IMR-90 (cell line): Measurements from ENCODE around the gene NDFIP2. TPM values are rescaled to one million over a fixed set of nuclear protein-coding genes. Genes with fewer than 3 reads are reported as not detected.
"Not testable (repeated sequence)": the region's sequence is repeated elsewhere in the genome, so short reads cannot be mapped to it uniquely, and the experiment has no call there.

Source experiments
- ATAC-seq: fragments of 200-7000 bp; cut with Tn5 transposase; 2 replicates; pipeline ENCODE4 v1.9.1; 2020; ENCODE audit warnings: low read depth, mild to moderate bottlenecking, moderate library complexity
- BruUV-seq: library from RNA; stranded (reverse); fragments of 400-500 nt; replicated peaks from 2 replicates; lab custom pipeline; 2021; lab: Mats Ljungman, UMichigan
- CTCF ChIA-PET: fragments of 300-600 bp; formaldehyde crosslinking; extraction: SDS; loops from one replicate; lab custom pipeline; 2021; ENCODE audit warnings: antibody characterized with exemption; lab: Yijun Ruan, JAX
- POLR2A ChIA-PET: fragments of 300-600 bp; sonication (Branson Sonifier 250); formaldehyde crosslinking; loops from one replicate; lab custom pipeline; 2022; ENCODE audit warnings: antibody characterized with exemption; ENCODE audit not compliant: unreplicated experiment; lab: Charles Lee
- DNase-seq: peaks from one replicate; pipeline ENCODE4 v3.0.0; 2013
- H2AFZ ChIP-seq: replicated peaks from 2 replicates; pipeline ENCODE3; 2013; ENCODE audit warnings: low read length, mild to moderate bottlenecking; ENCODE audit not compliant: poor library complexity
- H2AK5ac ChIP-seq: 2 replicates; pipeline ENCODE4 v1.6.1; 2013; ENCODE audit warnings: low read depth, low read length, inconsistent platforms
- H2AK9ac ChIP-seq: replicated peaks from 2 replicates; pipeline ENCODE3; 2013; ENCODE audit warnings: mild to moderate bottlenecking, low read depth, low read length, moderate library complexity; ENCODE audit not compliant: poor library complexity
- H2BK120ac ChIP-seq: 2 replicates; pipeline ENCODE4 v1.6.1; 2013; ENCODE audit warnings: low read depth, low read length, inconsistent platforms
- H2BK15ac ChIP-seq: 3 replicates; pipeline ENCODE4 v1.6.1; 2013; ENCODE audit warnings: low read depth, low read length, inconsistent platforms
- H2BK20ac ChIP-seq: 2 replicates; pipeline ENCODE4 v1.6.1; 2013; ENCODE audit warnings: low read depth, mild to moderate bottlenecking, inconsistent platforms, low read length, moderate library complexity
- H2BK5ac ChIP-seq: 2 replicates; pipeline ENCODE4 v1.6.1; 2013; ENCODE audit warnings: mild to moderate bottlenecking, low read depth, low read length, inconsistent platforms; ENCODE audit not compliant: poor library complexity, severe bottlenecking
- H3K14ac ChIP-seq: replicated peaks from 2 replicates; pipeline ENCODE4 v1.6.1; 2013; ENCODE audit warnings: low read depth, low read length, inconsistent platforms
- H3K18ac ChIP-seq: 2 replicates; pipeline ENCODE4 v1.6.1; 2013; ENCODE audit warnings: low read depth, low read length, control low read depth
- H3K23ac ChIP-seq: 2 replicates; pipeline ENCODE4 v1.6.1; 2013; ENCODE audit warnings: low read depth, low read length, inconsistent platforms
- H3K27ac ChIP-seq: 2 replicates; pipeline ENCODE4 v1.5.1; 2013; ENCODE audit warnings: mild to moderate bottlenecking, control low read depth, low read length; ENCODE audit not compliant: insufficient read depth
- H3K27me3 ChIP-seq: 2 replicates; pipeline ENCODE4 v1.6.1; 2013; ENCODE audit warnings: low read length; ENCODE audit not compliant: control insufficient read depth, insufficient read depth
- H3K36me3 ChIP-seq: 2 replicates; pipeline ENCODE4 v1.6.1; 2013; ENCODE audit warnings: low read length, mixed read lengths; ENCODE audit not compliant: control insufficient read depth, insufficient read depth
- H3K4ac ChIP-seq: 2 replicates; pipeline ENCODE4 v1.6.1; 2013; ENCODE audit warnings: low read depth, low read length, inconsistent platforms
- H3K4me1 ChIP-seq: 2 replicates; pipeline ENCODE4 v1.6.1; 2013; ENCODE audit warnings: low read length, mixed read lengths; ENCODE audit not compliant: control insufficient read depth, insufficient read depth
- H3K4me2 ChIP-seq: 2 replicates; pipeline ENCODE4 v1.6.1; 2013; ENCODE audit warnings: low read depth, mild to moderate bottlenecking, control low read depth, low read length, moderate library complexity
- H3K4me3 ChIP-seq: 2 replicates; pipeline ENCODE4 v1.5.1; 2013; ENCODE audit warnings: low read depth, mild to moderate bottlenecking, control low read depth, low read length, moderate library complexity; ENCODE audit not compliant: insufficient read depth
- H3K56ac ChIP-seq: 2 replicates; pipeline ENCODE4 v1.6.1; 2013; ENCODE audit warnings: low read length, inconsistent platforms; ENCODE audit not compliant: insufficient read depth; ENCODE audit errors: extremely low read depth
- H3K79me1 ChIP-seq, 2 experiments: 2 replicates each; pipeline ENCODE4 v1.6.1; 2013; ENCODE audit warnings: low read length in 2 of 2, inconsistent platforms in 1 of 2, low read depth in 1 of 2
- H3K9ac ChIP-seq: 2 replicates; pipeline ENCODE4 v1.6.1; 2013; ENCODE audit warnings: low read depth, low read length, control low read depth
- H3K9me1 ChIP-seq: 2 replicates; pipeline ENCODE4 v1.6.1; 2013; ENCODE audit warnings: low read length, inconsistent platforms; ENCODE audit not compliant: insufficient read depth
- H3K9me3 ChIP-seq: 2 replicates; pipeline ENCODE4 v1.6.1; 2013; ENCODE audit warnings: low read length; ENCODE audit not compliant: control insufficient read depth, insufficient read depth
- H4K20me1 ChIP-seq: 2 replicates; pipeline ENCODE4 v1.6.1; 2013; ENCODE audit warnings: low read length, inconsistent platforms; ENCODE audit not compliant: insufficient read depth
- H4K5ac ChIP-seq: 2 replicates; pipeline ENCODE4 v1.6.1; 2013; ENCODE audit warnings: mild to moderate bottlenecking, low read depth, low read length, control low read depth
- H4K8ac ChIP-seq, 2 experiments: 2 replicates each; pipeline ENCODE4 v1.6.1; 2013; ENCODE audit warnings: low read depth in 2 of 2, low read length in 2 of 2, control low read depth in 1 of 2, inconsistent platforms in 1 of 2
- H4K91ac ChIP-seq: 2 replicates; pipeline ENCODE4 v1.6.1; 2013; ENCODE audit warnings: low read depth, low read length, inconsistent platforms; ENCODE audit not compliant: insufficient read depth
- CEBPB ChIP-seq: IDR thresholded peaks from 2 replicates; pipeline ENCODE4 v1.6.1; 2012; ENCODE audit warnings: low read depth, low read length, improper control_type of control experiment
- MAZ ChIP-seq: IDR thresholded peaks from 2 replicates; pipeline ENCODE4 v1.6.1; 2012; ENCODE audit warnings: low read depth, mild to moderate bottlenecking, low read length, improper control_type of control experiment, moderate library complexity, borderline replicate concordance
- WGBS, 2 experiments: methylation state at CpG; one replicate each; pipeline versions ENCODE4 v1.1.5 to v1.1.7; 2013; ENCODE audit warnings: missing lambda C conversion rate in 2 of 2; ENCODE audit not compliant: insufficient read length in 1 of 2; ENCODE audit errors: extremely low coverage in 2 of 2; 5-methylcytosine and 5-hydroxymethylcytosine counted together
- dilution Hi-C: fragments of 300-500 bp; cut with HindIII; formaldehyde crosslinking; loops from one replicate; pipeline ENCODE4 v1.14.3; 2018; ENCODE audit warnings: low sequenced_read_pairs; ENCODE audit not compliant: unreplicated experiment
- in situ Hi-C: fragments of 300-500 bp; cut with MboI; formaldehyde crosslinking; loops from 3 replicates; pipeline ENCODE4 v1.14.3; 2019; ENCODE audit warnings: low sequenced_read_pairs, inconsistent platforms, mixed read lengths
- intact Hi-C: fragments of 100-400 bp; cut with micrococcal nuclease; formaldehyde crosslinking; loops from 2 replicates; pipeline ENCODE4 v1.10.0; 2022
- polyA plus RNA-seq, 3 experiments: library from polyadenylated mRNA; depleted of rRNA; stranded (reverse); fragments of >200 nt; gene quantifications; 2 replicates each; pipeline ENCODE4 v1.2.3, GENCODE V29; 2012; ENCODE audit warnings: low replicate concordance in 1 of 3
- total RNA-seq: library from RNA; depleted of rRNA; stranded (reverse); fragments of >200 nt; gene quantifications from 2 replicates; pipeline ENCODE4 v1.2.3, GENCODE V29; 2012
- TF ChIP-seq, protein P1 (sequence below): conservative IDR thresholded peaks from 2 replicates; pipeline ENCODE4 v1.5.1; 2012; ENCODE audit warnings: mild to moderate bottlenecking, low read depth, low read length, improper control_type of control experiment

The NDFIP2 gene
- total and polyA plus RNA-seq, 2 of the 4 experiments (the other 2 are of a cell fraction) = 23.8 to 25.8 TPM

DNA sequence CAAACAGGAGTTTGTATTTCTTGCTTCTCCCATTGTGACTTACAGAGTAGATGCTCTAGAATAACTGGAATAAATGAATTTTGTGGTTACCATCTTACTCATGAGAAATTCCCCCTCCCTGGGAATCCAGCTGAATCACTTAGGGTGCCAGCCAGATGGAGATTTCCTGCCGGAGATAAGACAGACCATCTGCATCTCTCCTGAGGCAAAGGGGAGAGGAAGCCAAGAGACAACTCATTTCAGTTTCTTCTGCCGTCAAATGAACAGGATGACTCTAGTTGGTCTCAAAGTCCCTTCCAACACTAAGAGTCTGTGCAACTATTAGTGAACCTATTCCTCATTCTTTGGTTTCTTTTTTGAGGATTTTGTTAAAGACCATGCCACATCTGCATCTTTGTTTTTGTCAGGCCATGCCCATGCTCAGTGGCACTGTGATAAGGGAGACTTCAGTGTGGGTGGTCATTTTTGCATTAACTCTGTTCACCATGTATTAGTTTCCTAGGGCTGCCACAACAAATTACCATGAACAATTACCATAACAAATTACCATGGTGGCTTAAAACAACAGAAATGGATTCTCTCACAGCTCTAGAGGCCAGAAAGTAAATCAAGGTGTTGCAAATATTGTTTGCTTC, 112.8 kb downstream of the NDFIP2 start:
- no peak overlapping the region for H4K8ac ChIP-seq
- H3K18ac ChIP-seq = no peak overlapping the region
- intact Hi-C loops (no loop called here), dilution Hi-C loops (no loop called here), in situ Hi-C loops (no loop called here)
- no peaks in the 10 kb centered on the region for H3K27me3 ChIP-seq
- no peak overlapping the region for H2AK5ac ChIP-seq
- H3K9me3 ChIP-seq = no peaks in the 10 kb centered on the region
- no peaks in the 10 kb centered on the region for H4K20me1 ChIP-seq
- H2AFZ ChIP-seq = no peak overlapping the region
- H3K4ac ChIP-seq = no peak overlapping the region
- H3K79me1 ChIP-seq = no peaks in the 10 kb centered on the region
- H3K36me3 ChIP-seq = no peaks in the 10 kb centered on the region
- no CpG with 5 or more reads among the region's 2 CpGs for WGBS, 2 experiments
- no peak overlapping the region for H3K27ac ChIP-seq
- H3K4me2 ChIP-seq = no peak overlapping the region
- no peak overlapping the region for H3K4me3 ChIP-seq
- H4K91ac ChIP-seq = no peak overlapping the region
- H2BK5ac ChIP-seq = no peak overlapping the region
- no peak overlapping the region for H3K23ac ChIP-seq
- H4K5ac ChIP-seq = no peak overlapping the region
- DNase-seq (peak; percentile 11), ATAC-seq (no peak)
- no peak overlapping the region for H3K56ac ChIP-seq
- no peaks in the 10 kb centered on the region for H3K9me1 ChIP-seq
- no peak overlapping the region for H2BK120ac ChIP-seq
- ChIA-PET CTCF (no interaction called here), POLR2A (no interaction called here)
- H3K14ac ChIP-seq = no peak overlapping the region
- H2BK20ac ChIP-seq = no peak overlapping the region
- TF ChIP-seq, protein P1, sequence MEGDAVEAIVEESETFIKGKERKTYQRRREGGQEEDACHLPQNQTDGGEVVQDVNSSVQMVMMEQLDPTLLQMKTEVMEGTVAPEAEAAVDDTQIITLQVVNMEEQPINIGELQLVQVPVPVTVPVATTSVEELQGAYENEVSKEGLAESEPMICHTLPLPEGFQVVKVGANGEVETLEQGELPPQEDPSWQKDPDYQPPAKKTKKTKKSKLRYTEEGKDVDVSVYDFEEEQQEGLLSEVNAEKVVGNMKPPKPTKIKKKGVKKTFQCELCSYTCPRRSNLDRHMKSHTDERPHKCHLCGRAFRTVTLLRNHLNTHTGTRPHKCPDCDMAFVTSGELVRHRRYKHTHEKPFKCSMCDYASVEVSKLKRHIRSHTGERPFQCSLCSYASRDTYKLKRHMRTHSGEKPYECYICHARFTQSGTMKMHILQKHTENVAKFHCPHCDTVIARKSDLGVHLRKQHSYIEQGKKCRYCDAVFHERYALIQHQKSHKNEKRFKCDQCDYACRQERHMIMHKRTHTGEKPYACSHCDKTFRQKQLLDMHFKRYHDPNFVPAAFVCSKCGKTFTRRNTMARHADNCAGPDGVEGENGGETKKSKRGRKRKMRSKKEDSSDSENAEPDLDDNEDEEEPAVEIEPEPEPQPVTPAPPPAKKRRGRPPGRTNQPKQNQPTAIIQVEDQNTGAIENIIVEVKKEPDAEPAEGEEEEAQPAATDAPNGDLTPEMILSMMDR = no peak
- no peak for TF ChIP-seq MAZ
- no peak for TF ChIP-seq CEBPB
- no peak overlapping the region for H2AK9ac ChIP-seq
- BruUV-seq = no TSS peak
- H3K9ac ChIP-seq = no peak overlapping the region
- no peak overlapping the region for H2BK15ac ChIP-seq
- H3K4me1 ChIP-seq = no peaks in the 10 kb centered on the region

DNA sequence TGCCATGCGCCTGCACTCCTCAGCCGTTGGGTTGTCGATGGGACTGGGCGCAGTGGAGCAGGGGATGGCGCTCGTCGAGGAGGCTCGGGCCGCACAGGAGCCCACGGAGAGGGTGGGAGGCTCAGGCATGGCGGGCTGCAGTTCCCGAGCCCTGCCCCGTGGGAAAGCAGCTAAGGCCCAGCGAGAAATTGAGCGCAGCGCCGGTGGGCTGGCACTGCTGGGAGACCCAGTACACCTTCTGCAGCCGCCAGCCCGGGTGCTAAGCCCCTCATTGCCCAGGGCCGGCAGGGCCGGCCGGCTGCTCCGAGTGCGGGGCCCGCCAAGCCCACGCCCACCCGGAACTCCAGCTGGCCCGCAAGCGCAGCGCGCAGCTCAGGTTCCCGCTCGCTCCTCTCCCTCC, 119.2 kb downstream of the NDFIP2 start:
- dilution Hi-C loops, H3K4me1 ChIP-seq, H2AK5ac ChIP-seq, H3K27me3 ChIP-seq, H4K5ac ChIP-seq, H3K23ac ChIP-seq, H4K8ac ChIP-seq, in situ Hi-C loops, H3K9me3 ChIP-seq, H2BK120ac ChIP-seq, DNase-seq, CTCF ChIA-PET, H2BK15ac ChIP-seq, H4K91ac ChIP-seq, H3K9me1 ChIP-seq, H3K9ac ChIP-seq, H4K20me1 ChIP-seq, H3K4me3 ChIP-seq, H2BK20ac ChIP-seq, ATAC-seq, H3K14ac ChIP-seq, H3K56ac ChIP-seq, H2BK5ac ChIP-seq, H2AK9ac ChIP-seq, H3K36me3 ChIP-seq, H3K79me1 ChIP-seq, BruUV-seq, intact Hi-C loops, H2AFZ ChIP-seq, H3K18ac ChIP-seq, POLR2A ChIA-PET, H3K27ac ChIP-seq, H3K4me2 ChIP-seq, H3K4ac ChIP-seq: not testable (repeated sequence)
- WGBS, 2 experiments = 93% methylated on average over 9 of the region's 33 CpGs; no CpG with 5 or more reads in 1 of the 2 experiments
